Neural crest cell (in vitro differentiated cells): ENCODE measurements around the gene DCUN1D2. TPM values are rescaled to one million over a fixed set of nuclear protein-coding genes. Genes with fewer than 3 reads are reported as not detected.

Source experiments
- DNase-seq: peaks from one replicate; pipeline ENCODE4 v3.0.0; 2021; ENCODE audit warnings: low read depth, mixed read lengths, low spot score
- H3K27ac Mint-ChIP-seq: one replicate; pipeline ENCODE4 v1.8.0; 2021; ENCODE audit warnings: mild to moderate bottlenecking, mixed read lengths; ENCODE audit not compliant: unreplicated experiment
- H3K27me3 Mint-ChIP-seq: 2 replicates; pipeline ENCODE4 v1.8.0; 2021; ENCODE audit warnings: low read depth, mild to moderate bottlenecking, mixed read lengths
- H3K36me3 Mint-ChIP-seq: 2 replicates; pipeline ENCODE4 v1.8.0; 2021; ENCODE audit warnings: low read depth, mild to moderate bottlenecking, mixed read lengths
- H3K4me1 Mint-ChIP-seq: 2 replicates; pipeline ENCODE4 v1.8.0; 2021; ENCODE audit warnings: mixed read lengths
- H3K4me3 Mint-ChIP-seq: one replicate; pipeline ENCODE4 v1.8.0; 2021; ENCODE audit warnings: mild to moderate bottlenecking, mixed read lengths
- H3K9me3 Mint-ChIP-seq: 2 replicates; pipeline ENCODE4 v1.8.0; 2021; ENCODE audit warnings: mixed read lengths
- CTCF ChIP-seq: fragments of 200-600 bp; sonication (generic); conservative IDR thresholded peaks from 2 replicates; pipeline ENCODE4 v1.5.0; 2021; ENCODE audit warnings: antibody characterized with exemption, mild to moderate bottlenecking
- total RNA-seq: library from RNA; stranded (reverse); gene quantifications from 2 replicates; pipeline ENCODE4 v1.2.1, GENCODE V29; 2021

The DCUN1D2 gene
- total RNA-seq, 1 donor from 2014 or later: 32.1 TPM

GRCh38 chr13:113433391-113433916 lies 57.1 kb downstream of the DCUN1D2 start:
- no peak for TF ChIP-seq CTCF
- Mint-ChIP-seq H3K36me3 (peaks cover 6% of the 10 kb centered on the region), H3K9me3 (no peaks in the 10 kb centered on the region), H3K27ac (no peak overlapping the region), H3K27me3 (no peaks in the 10 kb centered on the region), H3K4me3 (no peak overlapping the region), H3K4me1 (peaks cover 3% of the 10 kb centered on the region)
- no peak for DNase-seq

GRCh38 chr13:113432506-113433270 lies 57.8 kb downstream of the DCUN1D2 start:
- Mint-ChIP-seq H3K36me3 (peaks cover 6% of the 10 kb centered on the region), H3K4me1 (peaks cover 3% of the 10 kb centered on the region), H3K27ac (no peak overlapping the region), H3K27me3 (no peaks in the 10 kb centered on the region), H3K9me3 (no peaks in the 10 kb centered on the region), H3K4me3 (no peak overlapping the region)
- no peak for DNase-seq
- TF ChIP-seq CTCF: no peak

GRCh38 chr13:113431171-113431570 lies 59.3 kb downstream of the DCUN1D2 start:
- Mint-ChIP-seq H3K36me3 (peaks cover 2% of the 10 kb centered on the region), H3K9me3 (no peaks in the 10 kb centered on the region), H3K4me1 (no peaks in the 10 kb centered on the region), H3K4me3 (no peak overlapping the region), H3K27ac (no peak overlapping the region), H3K27me3 (no peaks in the 10 kb centered on the region)
- no peak for DNase-seq
- no peak for TF ChIP-seq CTCF

GRCh38 chr13:113430378-113431110 lies 60.0 kb downstream of the DCUN1D2 start:
- Mint-ChIP-seq H3K4me3 (no peak overlapping the region), H3K27ac (no peak overlapping the region), H3K27me3 (no peaks in the 10 kb centered on the region), H3K36me3 (peaks cover 2% of the 10 kb centered on the region), H3K4me1 (no peaks in the 10 kb centered on the region), H3K9me3 (no peaks in the 10 kb centered on the region)
- no peak for TF ChIP-seq CTCF
- DNase-seq: no peak

- H3K9me3 Mint-ChIP-seq: no peaks in the 10 kb centered on the region
- no peaks in the 10 kb centered on the region for H3K27me3 Mint-ChIP-seq
- H3K36me3 Mint-ChIP-seq: peaks cover 2% of the 10 kb centered on the region
- no peaks in the 10 kb centered on the region for H3K4me1 Mint-ChIP-seq
- no peak overlapping the region for H3K4me3 Mint-ChIP-seq
- H3K27ac Mint-ChIP-seq: no peak overlapping the region
- TF ChIP-seq CTCF: no peak
- DNase-seq: no peak
Measured at GRCh38 chr13:113429608-113429985, 60.9 kb downstream of the DCUN1D2 start.
